MCF 10A (cell line): ENCODE measurements around the gene KIZ. TPM values are rescaled to one million over a fixed set of nuclear protein-coding genes. Genes with fewer than 3 reads are reported as not detected.
A peak's percentile ranks its signal among the peaks of the same experiment; 100 is the strongest.

Experiments
- BruUV-seq: library from RNA; stranded (reverse); fragments of 400-500 nt; replicated peaks from 2 replicates; lab custom pipeline; 2021; lab: Mats Ljungman, UMichigan
- CTCF ChIA-PET: fragments of 300-600 bp; sonication (Branson Sonifier 250); formaldehyde crosslinking; extraction: SDS; loops from one replicate; lab custom pipeline; 2021; ENCODE audit warnings: antibody characterized with exemption, inconsistent platforms; lab: Yijun Ruan, JAX
- POLR2A ChIA-PET: fragments of 300-600, 350-650 bp; sonication (Branson Sonifier 250); formaldehyde crosslinking; extraction: SDS; loops from one replicate; lab custom pipeline; 2020; ENCODE audit warnings: antibody characterized with exemption, inconsistent platforms; lab: Yijun Ruan, JAX
- DNase-seq: peaks from one replicate; pipeline ENCODE4 v3.0.0-alpha.2; 2018; ENCODE audit not compliant: unreplicated experiment
- H3K27ac Mint-ChIP-seq: one replicate; pipeline ENCODE4 v1.8.0; 2022; ENCODE audit warnings: mild to moderate bottlenecking, low read depth, mixed read lengths; ENCODE audit not compliant: unreplicated experiment
- H3K27me3 Mint-ChIP-seq: one replicate; pipeline ENCODE4 v1.8.0; 2022; ENCODE audit warnings: mixed read lengths; ENCODE audit not compliant: insufficient read depth, unreplicated experiment
- H3K36me3 Mint-ChIP-seq: one replicate; pipeline ENCODE4 v1.8.0; 2022; ENCODE audit warnings: mild to moderate bottlenecking, moderate library complexity, mixed read lengths; ENCODE audit not compliant: insufficient read depth, unreplicated experiment
- H3K4me1 Mint-ChIP-seq: one replicate; pipeline ENCODE4 v1.8.0; 2022; ENCODE audit warnings: mixed read lengths; ENCODE audit not compliant: insufficient read depth, unreplicated experiment
- H3K4me3 Mint-ChIP-seq: one replicate; pipeline ENCODE4 v1.8.0; 2022; ENCODE audit warnings: mild to moderate bottlenecking, moderate library complexity, mixed read lengths; ENCODE audit not compliant: unreplicated experiment
- H3K9me3 Mint-ChIP-seq: one replicate; pipeline ENCODE4 v1.8.0; 2022; ENCODE audit warnings: mixed read lengths; ENCODE audit not compliant: unreplicated experiment
- intact Hi-C: fragments of 100-400 bp; cut with micrococcal nuclease; formaldehyde crosslinking; loops from 2 replicates; pipeline ENCODE4 v1.14.1; 2022
- total RNA-seq: library from RNA; stranded (reverse); gene quantifications from 2 replicates; pipeline ENCODE4 v1.2.3, GENCODE V29; 2022
- TF ChIP-seq, protein P1 (sequence below): fragments of 200-600 bp; IDR thresholded peaks from one replicate; pipeline ENCODE4 v1.8.0; 2022; ENCODE audit warnings: antibody characterized with exemption, mild to moderate bottlenecking; ENCODE audit not compliant: unreplicated experiment

Gene KIZ
- total RNA-seq, 1 experiment from 2014 or later = 56.1 TPM

DNA sequence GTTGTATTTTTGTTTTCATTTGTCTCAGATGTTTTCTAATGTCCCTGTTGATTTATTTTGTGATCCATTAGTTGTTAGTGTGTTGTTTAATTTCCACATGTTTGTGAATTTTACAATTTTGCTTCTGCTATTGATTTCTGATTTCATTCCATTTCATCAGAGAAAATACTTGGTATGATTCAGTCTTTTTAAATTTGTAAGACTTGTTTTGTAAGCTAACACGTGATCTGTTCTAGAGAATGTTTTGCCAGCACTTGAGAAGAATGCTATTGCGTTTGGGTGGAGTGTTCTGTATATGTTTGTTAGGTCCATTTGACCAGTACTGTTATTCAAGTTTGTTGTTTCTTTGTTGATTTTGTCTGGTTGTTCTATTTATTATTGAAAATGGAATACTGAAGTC, 53.9 kb downstream of the KIZ start:
- peak overlapping the region; percentile 29 for H3K4me3 Mint-ChIP-seq
- peak overlapping the region; percentile 98 for H3K27ac Mint-ChIP-seq
- ChIA-PET POLR2A (interaction anchor here (0.7 to 2.0 kb wide), 7 partner anchors 15 to 174 kb away, joined by 3 to 11 read pairs (median 5); partner anchors contain the start of genes KIZ and XRN2), CTCF (interaction anchor here (0.6 to 0.8 kb wide), 3 partner anchors 56 to 319 kb away, joined by 3 to 4 read pairs (median 3); no protein-coding TSS in a partner anchor)
- H3K4me1 Mint-ChIP-seq = peaks cover 37% of the 10 kb centered on the region
- peaks cover 14% of the 10 kb centered on the region for H3K9me3 Mint-ChIP-seq
- TF ChIP-seq, protein P1, sequence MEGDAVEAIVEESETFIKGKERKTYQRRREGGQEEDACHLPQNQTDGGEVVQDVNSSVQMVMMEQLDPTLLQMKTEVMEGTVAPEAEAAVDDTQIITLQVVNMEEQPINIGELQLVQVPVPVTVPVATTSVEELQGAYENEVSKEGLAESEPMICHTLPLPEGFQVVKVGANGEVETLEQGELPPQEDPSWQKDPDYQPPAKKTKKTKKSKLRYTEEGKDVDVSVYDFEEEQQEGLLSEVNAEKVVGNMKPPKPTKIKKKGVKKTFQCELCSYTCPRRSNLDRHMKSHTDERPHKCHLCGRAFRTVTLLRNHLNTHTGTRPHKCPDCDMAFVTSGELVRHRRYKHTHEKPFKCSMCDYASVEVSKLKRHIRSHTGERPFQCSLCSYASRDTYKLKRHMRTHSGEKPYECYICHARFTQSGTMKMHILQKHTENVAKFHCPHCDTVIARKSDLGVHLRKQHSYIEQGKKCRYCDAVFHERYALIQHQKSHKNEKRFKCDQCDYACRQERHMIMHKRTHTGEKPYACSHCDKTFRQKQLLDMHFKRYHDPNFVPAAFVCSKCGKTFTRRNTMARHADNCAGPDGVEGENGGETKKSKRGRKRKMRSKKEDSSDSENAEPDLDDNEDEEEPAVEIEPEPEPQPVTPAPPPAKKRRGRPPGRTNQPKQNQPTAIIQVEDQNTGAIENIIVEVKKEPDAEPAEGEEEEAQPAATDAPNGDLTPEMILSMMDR = no peak
- H3K27me3 Mint-ChIP-seq = no peaks in the 10 kb centered on the region
- peaks cover 8% of the 10 kb centered on the region for H3K36me3 Mint-ChIP-seq
- intact Hi-C loops = loop anchor here (5.0 kb wide), 1 partner anchor 123 kb away; the partner anchor contains the start of gene XRN2
- DNase-seq = peak; percentile 9
- BruUV-seq = no TSS peak

DNA sequence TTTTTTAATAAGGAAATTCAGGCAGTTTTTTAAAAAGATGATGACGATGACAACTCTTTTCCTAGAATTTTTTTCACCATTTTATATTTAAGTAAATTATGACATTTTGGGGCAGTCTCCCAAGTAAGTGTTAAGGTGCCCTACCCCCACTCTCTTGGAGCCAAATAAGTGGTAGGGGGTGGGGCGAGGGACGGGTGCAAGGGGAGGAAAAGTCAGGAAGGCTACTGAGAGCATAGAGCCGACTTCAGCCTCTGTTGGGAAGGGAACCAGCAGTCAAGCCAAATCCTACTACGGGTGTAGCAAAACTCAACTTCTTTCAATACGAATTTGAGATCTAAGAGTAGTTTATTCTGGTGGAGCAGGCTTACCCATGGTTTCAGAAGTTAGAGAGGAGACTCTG, 54.4 kb downstream of the KIZ start:
- peaks cover 14% of the 10 kb centered on the region for H3K9me3 Mint-ChIP-seq
- DNase-seq = no peak
- ChIA-PET CTCF (no interaction called here), POLR2A (interaction anchor here (1.7 to 1.9 kb wide), 2 partner anchors 17 to 54 kb away, joined by 7 read pairs; partner anchors contain the start of gene KIZ)
- intact Hi-C loops = loop anchor here (5.0 kb wide), 1 partner anchor 122 kb away; the partner anchor contains the start of gene XRN2
- TF ChIP-seq, protein P1 = no peak
- H3K4me3 Mint-ChIP-seq = no peak overlapping the region
- peaks cover 40% of the 10 kb centered on the region for H3K4me1 Mint-ChIP-seq
- H3K27ac Mint-ChIP-seq = peak overlapping the region; percentile 98
- H3K36me3 Mint-ChIP-seq = peaks cover 8% of the 10 kb centered on the region
- H3K27me3 Mint-ChIP-seq = no peaks in the 10 kb centered on the region
- TSS peak; percentile 88 for BruUV-seq

DNA sequence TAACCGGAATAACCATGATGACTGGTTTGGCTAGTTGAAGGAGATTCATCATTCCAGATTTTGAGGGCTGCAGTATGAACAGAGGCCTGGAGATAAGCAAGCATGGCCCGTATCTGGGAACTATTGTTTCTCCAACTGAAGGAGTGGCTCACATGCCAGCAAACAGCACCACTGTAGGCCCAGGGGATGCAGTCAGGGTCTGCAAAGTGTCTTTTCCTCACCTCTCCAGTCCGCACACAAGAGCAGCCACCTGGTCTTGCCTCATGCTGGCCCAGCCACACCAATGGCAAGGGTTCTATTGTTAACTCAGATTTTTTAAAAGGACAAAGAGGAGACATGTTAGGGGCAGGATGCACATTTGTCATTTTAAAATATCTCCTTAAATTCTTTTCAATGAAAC, 55.1 kb downstream of the KIZ start:
- intact Hi-C loops = loop anchor here (5.0 kb wide), 1 partner anchor 121 kb away; the partner anchor contains the start of gene XRN2
- H3K9me3 Mint-ChIP-seq = peaks cover 14% of the 10 kb centered on the region
- H3K4me3 Mint-ChIP-seq = no peak overlapping the region
- ChIA-PET CTCF (interaction anchor here (0.5 to 2.6 kb wide), 3 partner anchors 55 to 1369 kb away, joined by 3 to 12 read pairs (median 6); partner anchors contain the start of gene KIZ), POLR2A (interaction anchor here (0.6 to 4.9 kb wide), 5 partner anchors 9 to 1072 kb away, joined by 3 to 84 read pairs (median 4); partner anchors contain the start of gene KIZ)
- TF ChIP-seq, protein P1 = no peak
- H3K4me1 Mint-ChIP-seq = peaks cover 40% of the 10 kb centered on the region
- DNase-seq = no peak
- H3K27ac Mint-ChIP-seq = peak overlapping the region; percentile 98
- H3K36me3 Mint-ChIP-seq = peaks cover 8% of the 10 kb centered on the region
- no peaks in the 10 kb centered on the region for H3K27me3 Mint-ChIP-seq
- BruUV-seq = no TSS peak

DNA sequence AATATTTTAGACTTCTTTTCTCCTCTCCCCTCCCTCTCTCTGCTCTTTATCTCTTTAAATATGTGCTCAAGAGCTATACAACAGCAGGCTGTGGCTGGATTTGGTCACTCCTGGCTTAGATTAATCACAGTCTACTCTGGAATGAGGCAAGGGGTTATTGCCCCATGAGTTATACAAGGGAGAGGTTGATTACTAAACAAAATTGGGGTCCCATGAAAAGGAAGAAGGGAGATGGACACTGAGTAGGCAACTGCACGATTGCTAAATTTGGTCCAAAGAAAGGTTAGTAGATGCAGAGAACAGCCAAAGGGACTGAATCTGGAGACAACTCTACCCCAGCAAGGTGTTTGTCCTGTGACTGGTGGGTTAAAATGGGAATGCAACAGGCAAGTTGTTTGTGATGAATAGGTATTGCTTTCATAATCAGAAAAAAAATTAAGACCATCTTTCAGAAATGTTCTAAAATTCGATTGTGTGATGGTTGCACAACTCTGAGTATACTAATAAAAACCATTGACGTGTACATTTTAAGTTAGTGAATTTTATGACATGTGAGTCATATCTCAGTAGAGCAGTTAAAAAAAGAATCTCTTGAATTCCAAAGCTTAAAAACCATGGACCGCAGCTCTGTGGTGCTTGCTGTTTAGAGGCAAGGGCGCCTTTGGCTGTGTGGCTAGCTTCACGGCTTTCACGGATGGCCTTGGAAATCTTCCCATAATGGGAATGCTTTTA, 57.1 kb downstream of the KIZ start:
- no peaks in the 10 kb centered on the region for H3K27me3 Mint-ChIP-seq
- peaks cover 6% of the 10 kb centered on the region for H3K9me3 Mint-ChIP-seq
- H3K27ac Mint-ChIP-seq = peak overlapping the region; percentile 61
- ChIA-PET CTCF (interaction anchor here (0.6 to 3.7 kb wide), 16 partner anchors 8 to 1404 kb away, joined by 3 to 22 read pairs (median 4); partner anchors contain the start of gene KIZ), POLR2A (interaction anchor here (0.6 to 4.9 kb wide), 24 partner anchors 9 to 588 kb away, joined by 3 to 84 read pairs (median 4); partner anchors contain the start of genes KIZ, RALGAPA2 and XRN2)
- peak; percentile 82 for DNase-seq
- peak overlapping the region; percentile 21 for H3K4me3 Mint-ChIP-seq
- TSS peak; percentile 36 for BruUV-seq
- TF ChIP-seq, protein P1 = no peak
- peaks cover 8% of the 10 kb centered on the region for H3K36me3 Mint-ChIP-seq
- intact Hi-C loops = loop anchor here (2.0 to 5.0 kb wide), 2 partner anchors 56 to 119 kb away; partner anchors contain the start of genes KIZ and XRN2
- H3K4me1 Mint-ChIP-seq = peaks cover 40% of the 10 kb centered on the region
